T47D (cell line): ENCODE results near the gene TIGD4.
"Not testable (repeated sequence)": the region's sequence is repeated elsewhere in the genome, so short reads cannot be mapped to it uniquely, and the experiment has no call there.

ENCODE experiments used
- DNase-seq, 2 experiments: peaks; one replicate each; pipeline versions ENCODE4 v3.0.0 to v3.0.0-alpha.2; 2011 to 2012; ENCODE audit warnings: low read depth in 1 of 2, low spot score in 1 of 2
- JUND ChIP-seq: IDR thresholded peaks from 2 replicates; pipeline ENCODE4 v1.6.1; 2012; ENCODE audit warnings: low read depth
- in situ Hi-C: cut with HindIII; loops from 2 replicates; pipeline ENCODE4 v1.10.0; 2016; ENCODE audit warnings: low sequenced_read_pairs, low pct_unique_long_range_greater_than_20kb

Gene TIGD4

GRCh38 chr4:152773953-152774352, 5.6 kb downstream of the TIGD4 start:
- no peak for DNase-seq
- in situ Hi-C loops = no loop called here
- TF ChIP-seq JUND = no peak

GRCh38 chr4:152773339-152773738, 6.2 kb downstream of the TIGD4 start:
- in situ Hi-C loops = no loop called here
- TF ChIP-seq JUND = no peak
- no peak for DNase-seq

- DNase-seq = no peak
- in situ Hi-C loops = no loop called here
- TF ChIP-seq JUND = no peak
These were observed 7.6 kb downstream of the TIGD4 start for GRCh38 chr4:152771741-152772533.

- in situ Hi-C loops, DNase-seq: not testable (repeated sequence)
These were observed 14.3 kb downstream of the TIGD4 start for GRCh38 chr4:152765069-152765737.

GRCh38 chr4:152763796-152764195, 15.7 kb downstream of the TIGD4 start:
- no peak for TF ChIP-seq JUND
- DNase-seq = no peak

GRCh38 chr4:152748619-152749018, 30.9 kb downstream of the TIGD4 start:
- TF ChIP-seq JUND = no peak
- in situ Hi-C loops = no loop called here
- DNase-seq = no peak

More at GRCh38 chr4:152763796-152764195, 15.7 kb downstream of the TIGD4 start:
- in situ Hi-C loops = no loop called here

GRCh38 chr4:152747444-152747843, 32.1 kb downstream of the TIGD4 start:
- DNase-seq = no peak
- in situ Hi-C loops = no loop called here
- TF ChIP-seq JUND = no peak

GRCh38 chr4:152738827-152739226, 40.7 kb downstream of the TIGD4 start:
- in situ Hi-C loops = no loop called here
- TF ChIP-seq JUND = no peak
- no peak for DNase-seq

GRCh38 chr4:152735906-152736305, 43.6 kb downstream of the TIGD4 start:
- in situ Hi-C loops = no loop called here
- no peak for DNase-seq
- no peak for TF ChIP-seq JUND

GRCh38 chr4:152735396-152735859, 44.1 kb downstream of the TIGD4 start:
- in situ Hi-C loops = no loop called here
- no peak for TF ChIP-seq JUND

GRCh38 chr4:152734699-152735050, 44.9 kb downstream of the TIGD4 start:
- in situ Hi-C loops = no loop called here
- TF ChIP-seq JUND = no peak
- DNase-seq = no peak

More at GRCh38 chr4:152735396-152735859, 44.1 kb downstream of the TIGD4 start:
- DNase-seq = peak in 1 of 2 experiments; percentile 33

GRCh38 chr4:152734015-152734698, 45.4 kb downstream of the TIGD4 start:
- DNase-seq = no peak
- TF ChIP-seq JUND = no peak
- in situ Hi-C loops = no loop called here

GRCh38 chr4:152731997-152732396, 47.5 kb downstream of the TIGD4 start:
- DNase-seq = no peak
- in situ Hi-C loops = no loop called here
- no peak for TF ChIP-seq JUND
